K562 (cell line): Measurements from ENCODE around the gene SETD1B. TPM values are rescaled to one million over a fixed set of nuclear protein-coding genes. Genes with fewer than 3 reads are reported as not detected.

Experiments used
- ADNP ChIP-seq: fragments of 200-800 bp; sonication (Bioruptor generic); IDR thresholded peaks from 2 replicates; pipeline ENCODE4 v1.6.1; 2016; ENCODE audit warnings: missing genetic modification characterization, missing compliant biosample characterization
- ARID1B ChIP-seq: fragments of 450-650 bp; IDR thresholded peaks from 2 replicates; pipeline ENCODE4 v1.6.1; 2016; ENCODE audit warnings: antibody characterized with exemption, mild to moderate bottlenecking, inconsistent platforms
- BCOR ChIP-seq: fragments of 450-650 bp; IDR thresholded peaks from 2 replicates; pipeline ENCODE4 v1.6.1; 2016
- CSDE1 ChIP-seq, 2 experiments: fragments of 450-650 bp; IDR thresholded peaks; 2 replicates each; pipeline ENCODE4 v1.6.1; 2016; ENCODE audit warnings: mild to moderate bottlenecking in 1 of 2
- E2F6 ChIP-seq, 2 experiments: IDR thresholded peaks; 2 replicates each; pipeline ENCODE4 v1.6.1; 2011; ENCODE audit warnings: borderline replicate concordance in 1 of 2, control low read depth in 1 of 2, low read depth in 1 of 2, low read length in 1 of 2, mild to moderate bottlenecking in 1 of 2, mixed read lengths in 1 of 2, moderate library complexity in 1 of 2; ENCODE audit not compliant: insufficient read depth in 1 of 2, insufficient read length in 1 of 2, poor library complexity in 1 of 2, severe bottlenecking in 1 of 2; ENCODE audit errors: extremely low read depth in 1 of 2
- HCFC1 ChIP-seq: IDR thresholded peaks from 2 replicates; pipeline ENCODE4 v1.6.1; 2012; ENCODE audit warnings: low read depth, low read length, improper control_type of control experiment
- L3MBTL2 ChIP-seq: fragments of 450-650 bp; IDR thresholded peaks from 2 replicates; pipeline ENCODE4 v1.6.1; 2016; ENCODE audit warnings: mild to moderate bottlenecking, moderate library complexity
- NR4A1 ChIP-seq, 2 experiments: fragments of 250-450 bp in 1 of 2; fragments of 450-650 bp in 1 of 2; sonication (Bioruptor Pico) in 1 of 2; IDR thresholded peaks; 2 replicates each; pipeline versions ENCODE4 v1.4.0 to v1.6.1; 2016 to 2020; ENCODE audit warnings: mild to moderate bottlenecking in 2 of 2, missing compliant biosample characterization in 1 of 2, missing genetic modification characterization in 1 of 2, moderate library complexity in 1 of 2
- RBM22 ChIP-seq: fragments of 200-400 bp; formaldehyde crosslinking; IDR thresholded peaks from 2 replicates; pipeline ENCODE4 v1.6.1; 2018; ENCODE audit warnings: low read length, low read depth; ENCODE audit not compliant: poor library complexity, severe bottlenecking
- SNRNP70 ChIP-seq: fragments of 200-400 bp; formaldehyde crosslinking; optimal IDR thresholded peaks from 2 replicates; pipeline ENCODE3; 2017; ENCODE audit warnings: low read depth, low read length
- TOE1 ChIP-seq, 2 experiments: fragments of 450-650 bp in 1 of 2; sonication (generic) in 1 of 2; formaldehyde crosslinking in 1 of 2; IDR thresholded peaks; 2 replicates each; pipeline versions ENCODE4 v1.7.1 to v1.8.0; 2016 to 2022; ENCODE audit warnings: borderline replicate concordance in 2 of 2, mild to moderate bottlenecking in 2 of 2, antibody characterized with exemption in 1 of 2, inconsistent platforms in 1 of 2, low read depth in 1 of 2, missing genetic modification reagents in 1 of 2, moderate library complexity in 1 of 2
- TSC22D4 ChIP-seq: fragments of 450-650 bp; IDR thresholded peaks from 2 replicates; pipeline ENCODE4 v1.6.1; 2016; ENCODE audit warnings: missing genetic modification characterization, missing biosample characterization, control low read depth
- U2AF1 ChIP-seq: fragments of 200-400 bp; formaldehyde crosslinking; optimal IDR thresholded peaks from 2 replicates; pipeline ENCODE3; 2017; ENCODE audit warnings: mild to moderate bottlenecking, low read depth, low read length, moderate library complexity
- ZBTB11 ChIP-seq, 3 experiments: fragments of 200-800 bp in 1 of 3; fragments of 250-450 bp in 1 of 3; fragments of 450-650 bp in 1 of 3; sonication (Bioruptor Pico) in 1 of 3; sonication (Bioruptor generic) in 1 of 3; formaldehyde crosslinking in 1 of 3; IDR thresholded peaks; 2 replicates each; pipeline versions ENCODE4 v1.6.1 to v1.8.0; 2016 to 2022; ENCODE audit warnings: mild to moderate bottlenecking in 2 of 3, missing genetic modification characterization in 2 of 3, missing compliant biosample characterization in 1 of 3, moderate library complexity in 1 of 3
- ZNF133 ChIP-seq: fragments of 250-450 bp; sonication (Bioruptor Pico); IDR thresholded peaks from 2 replicates; pipeline ENCODE4 v1.4.0; 2020; ENCODE audit warnings: mild to moderate bottlenecking
- ZNF785 ChIP-seq: fragments of 250-450 bp; sonication (Bioruptor Pico); IDR thresholded peaks from 2 replicates; pipeline ENCODE4 v1.4.0; 2020; ENCODE audit warnings: mild to moderate bottlenecking
- ZNF79 ChIP-seq: fragments of 250-450 bp; sonication (Bioruptor Pico); IDR thresholded peaks from 2 replicates; pipeline ENCODE4 v1.4.0; 2020; ENCODE audit warnings: low read depth, mild to moderate bottlenecking, moderate library complexity
- polyA plus RNA-seq, 8 experiments: library from polyadenylated mRNA; depleted of rRNA in 4 of 8; stranded (reverse) in 5 of 8; unstranded in 3 of 8; fragments of >200 nt; fragmentation: Nextera tagmentation in 2 of 8; fragmentation: Illumina TruSeq in 1 of 8; extraction: Ambion mirVana in 2 of 8; extraction: Trizol in 1 of 8; gene quantifications; 2 replicates each; pipeline versions ENCODE4 v1.2.1 to v1.2.3, GENCODE V29; 2011 to 2014; ENCODE audit warnings: inconsistent platforms in 1 of 8, missing spikeins in 1 of 8
- total RNA-seq, 7 experiments: library from RNA; depleted of rRNA in 6 of 7; stranded (reverse); fragments of >200 nt in 6 of 7; fragmentation: Illumina TruSeq in 2 of 7; extraction: Trizol in 2 of 7; gene quantifications; 2 replicates each; pipeline versions ENCODE4 v1.2.1 to v1.2.3, GENCODE V29; 2011 to 2021; ENCODE audit warnings: low replicate concordance in 1 of 7
- TF ChIP-seq, protein P1 (sequence below): fragments of 250-450 bp; sonication (Bioruptor Pico); IDR thresholded peaks from 2 replicates; pipeline ENCODE4 v1.4.0; 2020
- TF ChIP-seq, protein P2 (sequence below): IDR thresholded peaks from 2 replicates; pipeline ENCODE4 v1.6.1; 2011; ENCODE audit not compliant: insufficient read length; ENCODE audit errors: extremely low read depth

SETD1B gene
- total and polyA plus RNA-seq, 9 of the 15 experiments (the other 6 are each of a cell fraction or from before 2014, with no cell fraction given) = 0.48 to 26.6 (median 2.3) TPM

DNA sequence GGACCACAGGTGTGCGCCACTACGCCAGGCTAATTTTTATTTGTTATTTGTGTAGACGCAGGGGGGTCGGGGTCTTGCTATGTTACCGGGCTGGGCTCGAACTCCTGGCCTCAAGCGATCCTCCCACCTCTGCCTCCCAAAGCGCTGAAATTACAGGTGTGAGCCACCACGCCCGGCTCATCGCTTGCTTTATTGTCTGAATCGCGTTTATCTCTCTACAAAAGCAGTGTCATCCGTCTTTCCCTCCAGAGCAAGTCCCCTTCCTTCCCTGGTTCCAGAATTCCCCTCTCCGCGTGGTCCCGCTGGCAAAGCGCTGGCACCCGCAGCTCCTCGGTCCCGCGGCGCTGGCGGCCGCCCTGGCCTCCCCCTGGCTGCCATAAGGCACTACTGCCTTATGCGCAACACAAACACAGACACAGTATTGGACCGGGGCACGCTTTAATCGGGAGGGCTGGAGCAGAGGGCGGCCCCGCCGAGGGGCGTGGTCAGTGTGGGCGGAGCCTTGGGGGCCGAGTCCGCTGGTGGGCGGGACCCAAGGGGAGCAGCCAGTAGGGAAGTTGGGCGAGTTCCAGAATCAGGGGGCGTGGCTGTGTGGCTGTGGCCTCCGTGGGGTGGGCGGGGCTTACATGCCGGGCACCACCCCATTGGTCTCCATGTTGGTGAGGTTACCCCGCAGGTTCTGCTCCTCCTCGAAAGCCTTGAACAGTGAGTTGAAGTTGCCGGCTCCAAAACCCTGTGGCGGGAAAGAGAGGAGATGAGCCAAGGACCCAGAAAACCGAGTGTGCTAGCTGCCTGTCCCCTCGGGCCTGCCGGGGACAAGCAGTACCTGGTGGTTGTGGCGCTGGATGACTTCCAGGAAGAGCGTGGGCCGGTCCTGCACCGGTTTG, 35.5 kb downstream of the SETD1B start (continued):
- TF ChIP-seq ARID1B (no peak; the same call in 1 of the 2 replicates), ZNF785 (CRISPR knock-in tag) (no peak), ZNF133 (CRISPR knock-in tag) (no peak), NR4A1 (CRISPR knock-in tag; IDR thresholded peaks at IDR 0.05) (no peak), NR4A1 (tag; IDR thresholded peaks at IDR 0.05) (no peak), RBM22 (no peak), TSC22D4 (tag) (no peak), ZBTB11 (CRISPR knock-in tag; IDR thresholded peaks at IDR 0.05) (0 out of 6 replicates have a peak, but pooled peaks of 1 of the 3 experiments have one; percentile 0), SNRNP70 (no peak), ZNF79 (CRISPR knock-in tag) (no peak), L3MBTL2 (peak; percentile 75), TOE1 (IDR thresholded peaks at IDR 0.05; ENCODE audit: borderline replicate concordance) (no peak), TOE1 (CRISPR knock-in tag; IDR thresholded peaks at IDR 0.05; ENCODE audit: borderline replicate concordance, low read depth) (no peak), BCOR (peak; percentile 91), ADNP (tag) (peak; percentile 68; the same call in 1 of the 2 replicates), CSDE1 (IDR thresholded peaks at IDR 0.05) (no peak), E2F6 (IDR thresholded peaks at IDR 0.05; ENCODE audit: borderline replicate concordance in 1 of 2, extremely low read depth in 1 of 2, insufficient read depth in 1 of 2, insufficient read length in 1 of 2, low read depth in 1 of 2, low read length in 1 of 2, poor library complexity in 1 of 2, severe bottlenecking in 1 of 2) (peak; percentile 29), U2AF1 (no peak), HCFC1 (no peak)
- TF ChIP-seq, protein P1, sequence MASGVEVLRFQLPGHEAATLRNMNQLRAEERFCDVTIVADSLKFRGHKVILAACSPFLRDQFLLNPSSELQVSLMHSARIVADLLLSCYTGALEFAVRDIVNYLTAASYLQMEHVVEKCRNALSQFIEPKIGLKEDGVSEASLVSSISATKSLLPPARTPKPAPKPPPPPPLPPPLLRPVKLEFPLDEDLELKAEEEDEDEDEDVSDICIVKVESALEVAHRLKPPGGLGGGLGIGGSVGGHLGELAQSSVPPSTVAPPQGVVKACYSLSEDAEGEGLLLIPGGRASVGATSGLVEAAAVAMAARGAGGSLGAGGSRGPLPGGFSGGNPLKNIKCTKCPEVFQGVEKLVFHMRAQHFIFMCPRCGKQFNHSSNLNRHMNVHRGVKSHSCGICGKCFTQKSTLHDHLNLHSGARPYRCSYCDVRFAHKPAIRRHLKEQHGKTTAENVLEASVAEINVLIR (CRISPR knock-in tag) = no peak
- TF ChIP-seq, protein P2, sequence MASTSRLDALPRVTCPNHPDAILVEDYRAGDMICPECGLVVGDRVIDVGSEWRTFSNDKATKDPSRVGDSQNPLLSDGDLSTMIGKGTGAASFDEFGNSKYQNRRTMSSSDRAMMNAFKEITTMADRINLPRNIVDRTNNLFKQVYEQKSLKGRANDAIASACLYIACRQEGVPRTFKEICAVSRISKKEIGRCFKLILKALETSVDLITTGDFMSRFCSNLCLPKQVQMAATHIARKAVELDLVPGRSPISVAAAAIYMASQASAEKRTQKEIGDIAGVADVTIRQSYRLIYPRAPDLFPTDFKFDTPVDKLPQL = no peak
